Mesenchymal stem cell (in vitro differentiated cells and primary cell): Measurements from ENCODE around the gene ABHD17C.
A peak's percentile ranks its signal among the peaks of the same experiment; 100 is the strongest.

ENCODE experiments used
- DNase-seq: peaks from one replicate; pipeline ENCODE4 v3.0.0-alpha.2; 2013
- H2AFZ ChIP-seq: one replicate; pipeline ENCODE4 v1.6.1; 2013; ENCODE audit warnings: low read depth, mild to moderate bottlenecking, control low read depth, inconsistent platforms, low read length, moderate library complexity
- H2AK5ac ChIP-seq: 2 replicates; pipeline ENCODE4 v1.6.1; 2013; ENCODE audit warnings: low read length, moderate library complexity, mild to moderate bottlenecking, inconsistent platforms; ENCODE audit not compliant: severe bottlenecking
- H2BK120ac ChIP-seq: one replicate; pipeline ENCODE4 v1.6.1; 2013; ENCODE audit warnings: low read depth, mild to moderate bottlenecking, inconsistent platforms, low read length, moderate library complexity
- H2BK12ac ChIP-seq, 2 experiments: one replicate each; pipeline ENCODE4 v1.6.1; 2013; ENCODE audit warnings: inconsistent platforms in 2 of 2, low read length in 2 of 2, mild to moderate bottlenecking in 2 of 2, moderate library complexity in 2 of 2, control low read depth in 1 of 2
- H2BK15ac ChIP-seq: one replicate; pipeline ENCODE4 v1.6.1; 2013; ENCODE audit warnings: mild to moderate bottlenecking, low read depth, inconsistent platforms; ENCODE audit not compliant: poor library complexity, severe bottlenecking
- H2BK5ac ChIP-seq: 2 replicates; pipeline ENCODE4 v1.6.1; 2013; ENCODE audit warnings: low read depth, mild to moderate bottlenecking, low read length, control low read depth, inconsistent platforms; ENCODE audit not compliant: poor library complexity, severe bottlenecking
- H3K14ac ChIP-seq, 2 experiments: one replicate each; pipeline ENCODE4 v1.6.1; 2013; ENCODE audit warnings: inconsistent platforms in 2 of 2, low read length in 2 of 2, control low read depth in 1 of 2, mild to moderate bottlenecking in 1 of 2, moderate library complexity in 1 of 2
- H3K18ac ChIP-seq, 2 experiments: one replicate each; pipeline ENCODE4 v1.6.1; 2013; ENCODE audit warnings: inconsistent platforms in 2 of 2, low read length in 2 of 2, control low read depth in 1 of 2, low read depth in 1 of 2, mild to moderate bottlenecking in 1 of 2
- H3K23ac ChIP-seq, 2 experiments: one replicate each; pipeline ENCODE4 v1.6.1; 2013; ENCODE audit warnings: inconsistent platforms in 2 of 2, low read length in 2 of 2, mild to moderate bottlenecking in 2 of 2, moderate library complexity in 2 of 2, control low read depth in 1 of 2
- H3K27ac ChIP-seq: 2 replicates; pipeline ENCODE4 v1.5.1; 2013; ENCODE audit warnings: mild to moderate bottlenecking, moderate library complexity, low read length, control low read depth, inconsistent platforms; ENCODE audit not compliant: poor library complexity, severe bottlenecking
- H3K27me3 ChIP-seq, 2 experiments: 2 replicates each; pipeline versions ENCODE4 v1.6.1 to v1.7.0; 2013; ENCODE audit warnings: low read length in 2 of 2, mild to moderate bottlenecking in 2 of 2, moderate library complexity in 2 of 2, control low read depth in 1 of 2, inconsistent platforms in 1 of 2; ENCODE audit not compliant: control insufficient read depth in 1 of 2, insufficient read depth in 1 of 2
- H3K36me3 ChIP-seq, 2 experiments: 2 replicates each; pipeline versions ENCODE4 v1.6.1 to v1.7.0; 2013; ENCODE audit warnings: low read length in 2 of 2, control low read depth in 1 of 2, inconsistent platforms in 1 of 2, low read depth in 1 of 2, mild to moderate bottlenecking in 1 of 2; ENCODE audit not compliant: insufficient read depth in 2 of 2, control insufficient read depth in 1 of 2
- H3K4ac ChIP-seq, 2 experiments: one replicate each; pipeline ENCODE4 v1.6.1; 2013; ENCODE audit warnings: inconsistent platforms in 2 of 2, low read length in 2 of 2, mild to moderate bottlenecking in 2 of 2, moderate library complexity in 2 of 2, control low read depth in 1 of 2, low read depth in 1 of 2
- H3K4me1 ChIP-seq: 2 replicates; pipeline ENCODE4 v1.6.1; 2013; ENCODE audit warnings: low read depth, low read length, control low read depth; ENCODE audit not compliant: control insufficient read depth, insufficient read depth
- H3K4me2 ChIP-seq: 2 replicates; pipeline ENCODE4 v1.6.1; 2013; ENCODE audit warnings: low read length, mild to moderate bottlenecking, inconsistent platforms; ENCODE audit not compliant: poor library complexity, severe bottlenecking
- H3K4me3 ChIP-seq, 2 experiments: 2 replicates each; pipeline versions ENCODE4 v1.5.1 to v1.7.0; 2013; ENCODE audit warnings: low read length in 2 of 2, mild to moderate bottlenecking in 2 of 2, control low read depth in 1 of 2, low read depth in 1 of 2; ENCODE audit not compliant: insufficient read depth in 1 of 2
- H3K79me1 ChIP-seq: replicated peaks from 2 replicates; pipeline ENCODE4 v1.6.1; 2013; ENCODE audit warnings: mild to moderate bottlenecking, control low read depth, low read length, inconsistent platforms; ENCODE audit not compliant: poor library complexity, severe bottlenecking
- H3K9ac ChIP-seq: 2 replicates; pipeline ENCODE4 v1.7.0; 2013; ENCODE audit warnings: mild to moderate bottlenecking, low read length, moderate library complexity
- H3K9me3 ChIP-seq: 2 replicates; pipeline ENCODE4 v1.7.0; 2013; ENCODE audit warnings: mild to moderate bottlenecking, low read length; ENCODE audit not compliant: control insufficient read depth
- H4K8ac ChIP-seq: one replicate; pipeline ENCODE4 v1.6.1; 2013; ENCODE audit warnings: inconsistent platforms, mild to moderate bottlenecking, low read length, moderate library complexity
- H4K91ac ChIP-seq: one replicate; pipeline ENCODE4 v1.6.1; 2013; ENCODE audit warnings: mild to moderate bottlenecking, low read length, inconsistent platforms
- WGBS: methylation state at CpG from one replicate; pipeline ENCODE4 v1.1.7; 2013; ENCODE audit warnings: mixed read lengths; 5-methylcytosine and 5-hydroxymethylcytosine counted together

The ABHD17C gene

DNA sequence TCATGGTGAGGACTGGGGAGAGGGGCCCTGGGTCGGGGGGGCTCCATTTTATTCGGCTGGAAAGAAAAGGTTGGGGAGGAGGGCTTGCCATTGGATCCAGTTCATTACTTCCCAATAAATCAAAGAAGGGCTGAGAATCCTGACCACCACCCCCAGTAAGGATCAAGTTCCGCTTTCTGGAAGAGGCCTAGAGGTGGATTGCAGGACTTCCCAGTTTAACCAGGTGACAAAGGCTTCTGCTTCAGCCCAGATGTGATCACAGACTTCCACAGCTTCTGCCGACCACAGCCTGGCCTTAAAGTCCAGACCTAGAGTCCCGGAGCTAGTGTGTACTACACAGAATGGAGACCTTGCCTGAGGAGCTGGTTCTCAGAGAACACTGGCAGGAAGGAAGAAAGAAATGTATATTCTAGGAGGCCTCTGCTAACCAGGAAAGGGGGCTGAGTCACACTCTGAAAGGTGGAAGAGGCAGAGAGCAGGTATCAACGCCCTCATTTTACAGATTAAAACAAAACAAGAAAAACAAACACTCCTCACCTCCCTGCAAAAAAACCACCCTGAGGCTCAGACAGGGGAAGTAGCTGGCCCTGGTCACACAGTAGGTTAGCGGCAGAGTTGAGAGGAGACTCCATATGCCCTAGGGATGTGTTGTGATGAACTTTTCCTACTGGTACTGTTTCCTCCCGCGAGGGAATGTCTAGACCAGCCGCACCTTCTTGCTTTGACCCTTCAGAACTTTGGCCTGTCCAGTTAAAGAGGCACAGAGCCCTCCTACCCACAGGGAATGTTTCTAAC, 82.9 kb downstream of the ABHD17C start:
- no peak overlapping the region for H2AFZ ChIP-seq
- H3K9ac ChIP-seq: peak overlapping the region; percentile 46
- peaks cover 0 to 31% of the 10 kb centered on the region in 2 experiments for H3K27me3 ChIP-seq
- no peak overlapping the region for H3K14ac ChIP-seq
- H3K4me3 ChIP-seq: peak overlapping the region in 1 of 2 experiments; percentile 94
- DNase-seq: no peak
- H3K4ac ChIP-seq: no peak overlapping the region
- H3K23ac ChIP-seq: no peak overlapping the region
- no peak overlapping the region for H3K4me2 ChIP-seq
- H2BK15ac ChIP-seq: no peak overlapping the region
- no peak overlapping the region for H3K18ac ChIP-seq
- WGBS: 79% methylated on average over 9 of the region's 10 CpGs
- no peak overlapping the region for H4K8ac ChIP-seq
- peaks cover 0 to 27% of the 10 kb centered on the region in 2 experiments for H3K36me3 ChIP-seq
- no peak overlapping the region for H2BK5ac ChIP-seq
- H3K4me1 ChIP-seq: peaks cover 19% of the 10 kb centered on the region
- H2AK5ac ChIP-seq: no peak overlapping the region
- no peaks in the 10 kb centered on the region for H3K79me1 ChIP-seq
- H3K9me3 ChIP-seq: no peaks in the 10 kb centered on the region
- H3K27ac ChIP-seq: no peak overlapping the region
- peak overlapping the region; percentile 11 to 31 for H2BK12ac ChIP-seq
- H2BK120ac ChIP-seq: no peak overlapping the region
- H4K91ac ChIP-seq: no peak overlapping the region

DNA sequence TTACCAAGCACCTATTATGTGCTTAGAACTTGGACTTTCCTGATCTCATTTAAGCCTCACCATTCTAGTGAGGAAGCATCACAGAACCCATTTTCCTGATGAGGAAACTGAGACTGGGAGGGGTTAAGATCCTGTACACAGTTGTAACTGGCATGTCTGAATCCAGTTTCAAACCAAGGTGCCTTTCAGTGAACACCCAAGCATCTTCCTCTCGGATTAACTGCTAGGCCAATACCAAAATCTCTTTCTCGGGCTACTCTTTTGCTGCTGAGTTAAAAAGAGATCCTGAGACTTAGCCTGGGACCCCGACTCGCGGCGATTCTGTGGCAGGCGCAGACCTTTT, 83.5 kb downstream of the ABHD17C start:
- no peak overlapping the region for H2BK5ac ChIP-seq
- no peak overlapping the region for H3K14ac ChIP-seq
- no peak overlapping the region for H2AFZ ChIP-seq
- H3K79me1 ChIP-seq: no peaks in the 10 kb centered on the region
- no peak overlapping the region for H2AK5ac ChIP-seq
- DNase-seq: no peak
- H4K8ac ChIP-seq: no peak overlapping the region
- peaks cover 0 to 32% of the 10 kb centered on the region in 2 experiments for H3K36me3 ChIP-seq
- H3K4me1 ChIP-seq: peaks cover 19% of the 10 kb centered on the region
- H3K23ac ChIP-seq: peak overlapping the region in 1 of 2 experiments; percentile 34
- H3K27ac ChIP-seq: no peak overlapping the region
- peak overlapping the region; percentile 56 to 94 for H3K4me3 ChIP-seq
- H3K9ac ChIP-seq: peak overlapping the region; percentile 46
- peak overlapping the region; percentile 100 for H3K4me2 ChIP-seq
- no peak overlapping the region for H3K4ac ChIP-seq
- H4K91ac ChIP-seq: no peak overlapping the region
- no peak overlapping the region for H2BK120ac ChIP-seq
- no peak overlapping the region for H2BK15ac ChIP-seq
- no peaks in the 10 kb centered on the region for H3K9me3 ChIP-seq
- no peak overlapping the region for H3K18ac ChIP-seq
- H3K27me3 ChIP-seq: peaks cover 0 to 33% of the 10 kb centered on the region in 2 experiments
- 24% methylated on average over 7 of the region's 7 CpGs for WGBS
- H2BK12ac ChIP-seq: peak overlapping the region in 1 of 2 experiments; percentile 11

DNA sequence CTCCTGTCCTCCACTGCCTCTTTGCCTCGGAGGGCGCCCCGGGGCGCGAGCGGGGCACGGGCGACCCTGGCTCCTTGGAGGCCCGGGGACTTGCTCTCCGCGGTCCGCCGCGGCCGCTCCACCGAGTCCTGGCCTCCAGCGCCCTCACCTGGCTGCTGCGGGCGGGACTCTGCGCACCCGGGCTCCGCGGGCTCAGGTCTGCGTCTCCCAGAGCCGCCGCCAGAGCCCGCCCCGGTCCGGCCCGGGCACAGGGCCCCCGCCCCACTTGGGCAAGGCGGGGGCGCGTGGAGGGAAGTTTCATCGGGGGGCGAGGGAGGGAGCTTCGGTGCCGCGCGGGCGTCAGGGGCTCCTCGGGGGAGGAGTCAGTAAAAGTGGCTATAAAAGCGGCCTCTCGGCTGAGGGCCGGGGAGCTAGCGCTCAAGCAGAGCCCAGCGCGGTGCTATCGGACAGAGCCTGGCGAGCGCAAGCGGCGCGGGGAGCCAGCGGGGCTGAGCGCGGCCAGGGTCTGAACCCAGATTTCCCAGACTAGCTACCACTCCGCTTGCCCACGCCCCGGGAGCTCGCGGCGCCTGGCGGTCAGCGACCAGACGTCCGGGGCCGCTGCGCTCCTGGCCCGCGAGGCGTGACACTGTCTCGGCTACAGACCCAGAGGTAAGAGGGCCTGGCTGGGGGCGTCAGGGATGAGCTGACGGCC, 84.0 kb downstream of the ABHD17C start, which contains the start of gene CEMIP:
CEMIP (plus strand) TSS at position 407 of the 694 bp plus-strand sequence. CDS start 94,510 bp downstream, outside the sequence.
- no peak within 1 kb of the TSS for H3K14ac ChIP-seq
- H3K9me3 ChIP-seq: no peaks in the 10 kb centered on the region
- H2BK5ac ChIP-seq: no peak within 1 kb of the TSS
- peak within 1 kb of the TSS in 1 of 2 experiments; percentile 11 for H2BK12ac ChIP-seq
- peak within 1 kb of the TSS; percentile 56 to 94 for H3K4me3 ChIP-seq
- no peak within 1 kb of the TSS for H3K18ac ChIP-seq
- peak within 1 kb of the TSS; percentile 70 for H2AFZ ChIP-seq
- peaks cover 0 to 33% of the 10 kb centered on the region in 2 experiments for H3K27me3 ChIP-seq
- no peak within 1 kb of the TSS for H3K27ac ChIP-seq
- H2BK15ac ChIP-seq: no peak within 1 kb of the TSS
- H3K36me3 ChIP-seq: peaks cover 0 to 38% of the 10 kb centered on the region in 2 experiments
- peaks cover 19% of the 10 kb centered on the region for H3K4me1 ChIP-seq
- H3K9ac ChIP-seq: peak within 1 kb of the TSS; percentile 86
- H2AK5ac ChIP-seq: no peak within 1 kb of the TSS
- H3K23ac ChIP-seq: peak within 1 kb of the TSS in 1 of 2 experiments; percentile 34
- H4K91ac ChIP-seq: no peak within 1 kb of the TSS
- peak within 1 kb of the TSS; percentile 100 for H3K4me2 ChIP-seq
- no peak within 1 kb of the TSS for H2BK120ac ChIP-seq
- H3K4ac ChIP-seq: no peak within 1 kb of the TSS
- no peak within 1 kb of the TSS for H4K8ac ChIP-seq
- H3K79me1 ChIP-seq: no peaks in the 10 kb centered on the region
- DNase-seq: peak; percentile 73
- 2% methylated on average over 67 of the region's 75 CpGs for WGBS
